B cell (primary cell): ENCODE results near the gene WNK2. TPM values are rescaled to one million over a fixed set of nuclear protein-coding genes. Genes with fewer than 3 reads are reported as not detected.

Source experiments
- ATAC-seq: fragments of 200-7000 bp; cut with Tn5 transposase; one replicate; pipeline ENCODE4 v1.10.0; 2021; ENCODE audit warnings: low read depth, mild to moderate bottlenecking, moderate number of reproducible peaks, moderate library complexity
- CTCF ChIA-PET: fragments of 350-600 bp; sonication (Branson Sonifier 250); formaldehyde crosslinking; loops from one replicate; lab custom pipeline; 2021; ENCODE audit warnings: antibody characterized with exemption, inconsistent platforms; lab: Charles Lee
- POLR2A ChIA-PET: fragments of 350-600 bp; sonication (Branson Sonifier 250); formaldehyde crosslinking; loops from one replicate; lab custom pipeline; 2021; ENCODE audit warnings: antibody characterized with exemption; lab: Charles Lee
- DNase-seq: peaks from one replicate; pipeline ENCODE4 v3.0.0; 2013
- H2AFZ ChIP-seq: 2 replicates; pipeline ENCODE4 v1.6.1; 2012; ENCODE audit warnings: mild to moderate bottlenecking, low read depth, low read length; ENCODE audit not compliant: insufficient read depth, poor library complexity, severe bottlenecking
- H3K27ac ChIP-seq, 2 donors: 1 replicate in 1 of 2; 2 replicates in 1 of 2; pipeline ENCODE4 v1.5.1; 2012 to 2013; ENCODE audit warnings: low read length in 2 of 2, mild to moderate bottlenecking in 2 of 2, moderate library complexity in 1 of 2
- H3K27me3 ChIP-seq, 4 experiments: fragments of 200-600 bp in 1 of 4; sonication (generic) in 1 of 4; replicated peaks in 1 of 4; 1 replicate in 2 of 4; 2 replicates in 2 of 4; pipeline versions ENCODE4 v1.6.1 to v1.7.0; 2013 to 2016; ENCODE audit warnings: low read length in 3 of 4, mild to moderate bottlenecking in 2 of 4, mixed read lengths in 1 of 4, moderate library complexity in 1 of 4; ENCODE audit not compliant: insufficient read depth in 4 of 4, control insufficient read depth in 3 of 4; ENCODE audit errors: control extremely low read depth in 1 of 4
- H3K36me3 ChIP-seq, 2 experiments: replicated peaks in 1 of 2; 1 replicate in 1 of 2; 2 replicates in 1 of 2; pipeline versions ENCODE4 v1.6.1 to v1.7.1; 2013; ENCODE audit warnings: low read length in 1 of 2; ENCODE audit not compliant: insufficient read depth in 2 of 2, control insufficient read depth in 1 of 2; ENCODE audit errors: control extremely low read depth in 1 of 2, extremely low read depth in 1 of 2
- H3K4me1 ChIP-seq, 2 donors: fragments of 200-600 bp in 1 of 2; sonication (generic) in 1 of 2; 1 replicate in 1 of 2; 2 replicates in 1 of 2; pipeline versions ENCODE4 v1.5.1 to v1.6.1; 2013 to 2017; ENCODE audit warnings: low read length in 2 of 2; ENCODE audit not compliant: control insufficient read depth in 2 of 2, insufficient read depth in 2 of 2
- H3K4me2 ChIP-seq: replicated peaks from 2 replicates; pipeline ENCODE3; 2012; ENCODE audit warnings: mild to moderate bottlenecking, low read depth, low read length; ENCODE audit not compliant: poor library complexity, severe bottlenecking
- H3K4me3 ChIP-seq, 5 experiments: fragments of 200-600 bp in 1 of 5; sonication (generic) in 1 of 5; 1 replicate in 3 of 5; 2 replicates in 2 of 5; pipeline versions ENCODE4 v1.5.1 to v1.7.0; 2011 to 2016; ENCODE audit warnings: low read length in 4 of 5, mild to moderate bottlenecking in 4 of 5, low read depth in 2 of 5, control low read depth in 1 of 5, moderate library complexity in 1 of 5; ENCODE audit not compliant: insufficient read depth in 1 of 5; ENCODE audit errors: control extremely low read depth in 1 of 5, extremely low read depth in 1 of 5
- H3K79me2 ChIP-seq: fragments of 200-600 bp; sonication (generic); one replicate; pipeline ENCODE4 v1.6.0; 2016; ENCODE audit warnings: low read length; ENCODE audit not compliant: control insufficient read depth, insufficient read depth
- H3K9ac ChIP-seq: fragments of 200-600 bp; sonication (generic); 2 replicates; pipeline ENCODE4 v1.6.1; 2017; ENCODE audit warnings: mild to moderate bottlenecking, low read length, moderate library complexity
- H3K9me3 ChIP-seq, 3 donors: one replicate each; pipeline versions ENCODE4 v1.6.1 to v1.7.1; 2013; ENCODE audit warnings: low read length in 2 of 3; ENCODE audit not compliant: control insufficient read depth in 2 of 3, insufficient read depth in 1 of 3; ENCODE audit errors: control extremely low read depth in 1 of 3
- H4K20me1 ChIP-seq: 2 replicates; pipeline ENCODE4 v1.6.0; 2012; ENCODE audit warnings: mild to moderate bottlenecking, low read length; ENCODE audit not compliant: insufficient read depth, control insufficient read depth, poor library complexity, severe bottlenecking
- H3K27ac Mint-ChIP-seq: one replicate; pipeline ENCODE4 v1.8.0; 2021; ENCODE audit warnings: mixed read lengths
- H3K27me3 Mint-ChIP-seq: one replicate; pipeline ENCODE4 v1.8.0; 2021; ENCODE audit warnings: mixed read lengths
- H3K4me1 Mint-ChIP-seq: one replicate; pipeline ENCODE4 v1.8.0; 2021; ENCODE audit warnings: mixed read lengths
- H3K4me3 Mint-ChIP-seq: one replicate; pipeline ENCODE4 v1.8.0; 2021; ENCODE audit warnings: mixed read lengths
- H3K9me3 Mint-ChIP-seq: one replicate; pipeline ENCODE4 v1.8.0; 2022; ENCODE audit warnings: mixed read lengths; ENCODE audit not compliant: insufficient read depth
- EZH2 ChIP-seq: IDR thresholded peaks from 2 replicates; pipeline ENCODE4 v1.6.1; 2012; ENCODE audit warnings: borderline replicate concordance, low read depth, mild to moderate bottlenecking, moderate library complexity, low read length; ENCODE audit not compliant: insufficient read depth, poor library complexity, severe bottlenecking
- WGBS: methylation state at CpG from one replicate; pipeline ENCODE4 v1.1.5; 2013; ENCODE audit warnings: missing lambda C conversion rate; ENCODE audit not compliant: insufficient coverage; 5-methylcytosine and 5-hydroxymethylcytosine counted together
- intact Hi-C: fragments of 100-400 bp; cut with micrococcal nuclease; formaldehyde crosslinking; loops from one replicate; pipeline ENCODE4 v1.10.0; 2022
- polyA plus RNA-seq: library from polyadenylated mRNA; depleted of rRNA; stranded (reverse); fragments of >200 nt; gene quantifications from 2 replicates; pipeline ENCODE4 v1.2.3, GENCODE V29; 2012
- total RNA-seq, 2 donors: library from RNA; stranded (reverse); fragments of 120-200 nt in 1 of 2; gene quantifications; 1 replicate in 1 of 2; 2 replicates in 1 of 2; pipeline versions ENCODE4 v1.2.3 to v1.2.4, GENCODE V29; 2013 to 2022
- TF ChIP-seq, protein P1 (sequence below): fragments of 200-600 bp; IDR thresholded peaks from one replicate; pipeline ENCODE4 v1.8.0; 2022; ENCODE audit warnings: antibody characterized with exemption, mild to moderate bottlenecking

The WNK2 gene
- total and polyA plus RNA-seq, 2 donors (not counting 1 experiment from before 2014, with no cell fraction given) = 0.49 TPM; not detected in 1

DNA sequence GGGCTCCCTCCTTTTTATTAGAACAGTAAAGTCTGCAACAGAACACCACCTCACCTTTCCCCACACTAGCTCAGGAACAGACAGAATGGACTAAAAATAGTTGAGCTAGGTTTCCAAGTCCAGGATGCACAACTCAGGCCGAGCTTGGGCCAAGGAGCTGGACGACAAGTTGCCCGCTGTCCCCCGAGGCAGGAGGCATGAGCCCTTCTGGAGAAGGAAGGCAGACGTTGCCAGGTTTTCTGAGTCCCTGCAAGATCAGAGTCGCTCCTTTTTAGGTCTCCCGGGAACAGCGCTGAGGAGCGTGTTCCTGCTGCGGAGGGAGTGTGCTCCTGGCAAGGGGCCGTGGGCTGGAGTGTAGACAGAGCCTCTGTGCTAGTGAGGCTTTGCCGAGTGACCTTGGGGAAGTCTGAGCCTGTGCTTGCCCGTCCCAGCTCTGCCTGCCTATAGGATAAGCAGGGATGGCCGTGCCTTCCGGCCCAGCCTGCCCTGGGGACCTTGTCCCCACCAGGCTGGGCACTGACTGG is 121.6 kb downstream of the WNK2 start:
- ChIA-PET POLR2A (no interaction called here), CTCF (interaction anchor here (1.0 to 1.7 kb wide), 5 partner anchors 70 to 352 kb away, joined by 3 to 7 read pairs (median 4); no protein-coding TSS in a partner anchor)
- Mint-ChIP-seq H3K27ac (no peak overlapping the region), H3K9me3 (no peaks in the 10 kb centered on the region), H3K4me1 (no peaks in the 10 kb centered on the region), H3K4me3 (no peak overlapping the region), H3K27me3 (peaks cover 4% of the 10 kb centered on the region)
- Histone ChIP-seq H3K9ac (no peak overlapping the region), H3K9me3 (no peaks in the 10 kb centered on the region), H3K4me1 (peaks cover 0 to 5% of the 10 kb centered on the region in 2 donors), H3K4me2 (no peak overlapping the region), H3K4me3 (no peak overlapping the region), H3K36me3 (no peaks in the 10 kb centered on the region), H4K20me1 (no peaks in the 10 kb centered on the region), H3K27ac (no peak overlapping the region), H2AFZ (no peak overlapping the region), H3K79me2 (no peaks in the 10 kb centered on the region), H3K27me3 (peaks cover 0 to 1% (median 0%) of the 10 kb centered on the region in 4 experiments)
- 92% methylated on average over 15 of the region's 15 CpGs for WGBS
- ATAC-seq (no peak), DNase-seq (no peak)
- TF ChIP-seq, protein P1, sequence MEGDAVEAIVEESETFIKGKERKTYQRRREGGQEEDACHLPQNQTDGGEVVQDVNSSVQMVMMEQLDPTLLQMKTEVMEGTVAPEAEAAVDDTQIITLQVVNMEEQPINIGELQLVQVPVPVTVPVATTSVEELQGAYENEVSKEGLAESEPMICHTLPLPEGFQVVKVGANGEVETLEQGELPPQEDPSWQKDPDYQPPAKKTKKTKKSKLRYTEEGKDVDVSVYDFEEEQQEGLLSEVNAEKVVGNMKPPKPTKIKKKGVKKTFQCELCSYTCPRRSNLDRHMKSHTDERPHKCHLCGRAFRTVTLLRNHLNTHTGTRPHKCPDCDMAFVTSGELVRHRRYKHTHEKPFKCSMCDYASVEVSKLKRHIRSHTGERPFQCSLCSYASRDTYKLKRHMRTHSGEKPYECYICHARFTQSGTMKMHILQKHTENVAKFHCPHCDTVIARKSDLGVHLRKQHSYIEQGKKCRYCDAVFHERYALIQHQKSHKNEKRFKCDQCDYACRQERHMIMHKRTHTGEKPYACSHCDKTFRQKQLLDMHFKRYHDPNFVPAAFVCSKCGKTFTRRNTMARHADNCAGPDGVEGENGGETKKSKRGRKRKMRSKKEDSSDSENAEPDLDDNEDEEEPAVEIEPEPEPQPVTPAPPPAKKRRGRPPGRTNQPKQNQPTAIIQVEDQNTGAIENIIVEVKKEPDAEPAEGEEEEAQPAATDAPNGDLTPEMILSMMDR = no peak
- no peak for TF ChIP-seq EZH2
- intact Hi-C loops = no loop called here

DNA sequence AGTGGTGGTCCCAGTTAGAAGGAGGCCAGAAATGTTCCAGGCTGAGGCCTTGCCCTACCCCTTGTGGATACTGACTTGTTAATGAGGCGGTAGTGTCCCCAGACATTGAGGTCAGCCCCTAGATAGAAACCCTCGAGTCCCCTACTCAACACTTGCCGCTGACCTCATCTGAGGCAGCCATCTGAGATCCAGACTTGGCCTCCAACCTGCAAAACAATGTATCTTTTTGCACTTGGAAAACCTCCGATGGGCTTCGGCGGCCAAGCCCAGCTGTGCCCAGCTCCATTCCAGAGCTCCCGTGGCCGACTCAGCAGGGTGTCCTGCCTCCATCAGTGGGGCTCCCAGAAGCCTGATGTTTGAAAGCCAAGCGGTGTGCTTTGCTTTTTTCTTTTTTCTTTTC is 122.1 kb downstream of the WNK2 start:
- Histone ChIP-seq H3K4me2 (no peak overlapping the region), H3K36me3 (no peaks in the 10 kb centered on the region), H2AFZ (no peak overlapping the region), H3K9me3 (no peaks in the 10 kb centered on the region), H4K20me1 (no peaks in the 10 kb centered on the region), H3K4me3 (no peak overlapping the region), H3K9ac (no peak overlapping the region), H3K27ac (no peak overlapping the region), H3K4me1 (peaks cover 0 to 5% of the 10 kb centered on the region in 2 donors), H3K79me2 (no peaks in the 10 kb centered on the region), H3K27me3 (peaks cover 0 to 3% (median 0%) of the 10 kb centered on the region in 4 experiments)
- Mint-ChIP-seq H3K9me3 (no peaks in the 10 kb centered on the region), H3K4me3 (no peak overlapping the region), H3K27ac (no peak overlapping the region), H3K4me1 (no peaks in the 10 kb centered on the region), H3K27me3 (peaks cover 3% of the 10 kb centered on the region)
- ATAC-seq = no peak
- intact Hi-C loops = no loop called here
- ChIA-PET CTCF (interaction anchor here (1.1 to 1.7 kb wide), 2 partner anchors 71 to 197 kb away, joined by 3 to 7 read pairs; no protein-coding TSS in a partner anchor), POLR2A (no interaction called here)
- WGBS = 90% methylated on average over 8 of the region's 9 CpGs
- no peak for DNase-seq
- TF ChIP-seq, protein P1 = no peak
- TF ChIP-seq EZH2 = no peak
